ENCODE measurements around the gene KRT23.

Gene KRT23

GRCh38 chr17:40873255-40873654 lies 64.2 kb downstream of the KRT23 start:
- no peak for DNase-seq (ENCODE audit: extremely low read depth in 1 of 2, low read depth in 1 of 2)

Data from activated CD8-positive, alpha-beta memory T cell treated with anti-CD3 and anti-CD28 coated beads for 1 hour (primary cell).